HG03103 (cell line): ENCODE measurements around the gene SORCS3.

ENCODE experiments used
- ATAC-seq: cut with Tn5 transposase; IDR thresholded peaks from one replicate; pipeline ENCODE4 v1.9.1; 2021; ENCODE audit warnings: low read depth; ENCODE audit not compliant: unreplicated experiment

Gene SORCS3

GRCh38 chr10:104822088-104822487 lies 181.0 kb downstream of the SORCS3 start:
- no peak for ATAC-seq

DNA sequence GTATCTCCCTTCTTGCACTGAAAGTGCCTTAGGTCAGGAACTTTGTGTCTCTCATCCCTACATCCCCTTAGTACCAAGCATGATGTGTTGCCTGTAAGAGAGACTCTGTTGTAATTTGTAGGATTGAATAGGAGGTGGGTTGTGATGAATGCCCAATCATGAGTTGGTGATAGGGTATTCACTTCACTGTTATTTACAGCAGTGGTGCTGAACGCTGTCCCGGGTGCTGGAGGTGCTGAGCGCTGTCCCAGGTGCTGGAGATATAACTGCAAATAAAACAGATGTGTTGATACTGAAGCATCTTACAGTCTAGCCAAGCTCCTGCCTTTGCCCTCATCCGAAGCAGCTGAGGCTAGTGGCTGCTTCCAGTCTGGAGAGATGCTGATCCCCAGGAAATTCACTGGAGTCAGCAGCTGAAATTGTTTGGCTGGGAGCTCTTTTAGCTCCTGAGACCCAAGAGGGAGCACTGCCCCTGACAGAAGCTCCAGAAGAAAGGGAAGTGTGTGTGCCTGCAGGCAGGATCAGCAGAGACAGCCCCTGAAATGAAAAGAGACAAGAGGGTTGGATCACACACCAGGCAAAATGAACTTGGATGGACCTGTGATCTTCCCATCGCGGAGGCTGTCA lies 183.4 kb downstream of the SORCS3 start:
- ATAC-seq = no peak

DNA sequence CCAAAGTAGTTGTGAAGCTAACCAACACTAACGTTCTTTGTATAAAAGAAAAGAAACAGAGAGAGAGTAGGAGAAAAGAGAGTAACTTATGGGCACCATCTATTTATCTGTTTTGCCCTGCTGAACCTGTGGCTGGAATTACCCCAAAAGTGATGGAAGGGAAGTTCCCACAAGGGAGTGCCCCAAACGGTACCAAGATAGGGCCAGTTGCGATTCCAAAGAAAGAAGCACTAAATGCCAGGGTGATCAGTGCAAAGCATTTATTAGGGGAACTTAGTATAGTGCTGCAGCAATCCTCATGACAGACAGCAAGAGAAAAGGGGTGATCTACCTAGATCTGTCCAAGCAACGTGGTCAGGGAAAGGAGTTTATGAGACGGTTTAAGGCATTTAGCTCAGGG lies 190.2 kb downstream of the SORCS3 start:
- no peak for ATAC-seq

GRCh38 chr10:104834580-104834979 lies 193.5 kb downstream of the SORCS3 start:
- ATAC-seq = no peak

DNA sequence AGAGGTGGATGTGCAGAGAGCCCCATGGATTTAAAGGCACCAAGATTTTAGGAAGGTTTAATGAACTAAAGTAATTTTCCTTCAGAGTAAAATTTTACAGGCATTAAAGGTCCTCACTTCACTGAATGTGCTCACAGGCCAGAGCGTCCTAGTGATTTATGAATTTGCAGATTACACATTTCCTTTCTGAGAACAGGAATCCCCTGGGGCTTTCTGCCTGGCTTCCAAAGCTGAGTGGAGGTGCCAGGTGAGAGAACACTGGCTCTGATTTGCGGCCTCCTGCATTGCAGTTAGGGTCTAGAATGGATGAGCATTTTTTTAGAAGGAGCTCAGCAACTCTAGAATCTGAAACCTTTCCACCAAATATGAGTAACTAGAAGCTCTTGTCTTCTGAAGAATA lies 194.3 kb downstream of the SORCS3 start:
- ATAC-seq = no peak

DNA sequence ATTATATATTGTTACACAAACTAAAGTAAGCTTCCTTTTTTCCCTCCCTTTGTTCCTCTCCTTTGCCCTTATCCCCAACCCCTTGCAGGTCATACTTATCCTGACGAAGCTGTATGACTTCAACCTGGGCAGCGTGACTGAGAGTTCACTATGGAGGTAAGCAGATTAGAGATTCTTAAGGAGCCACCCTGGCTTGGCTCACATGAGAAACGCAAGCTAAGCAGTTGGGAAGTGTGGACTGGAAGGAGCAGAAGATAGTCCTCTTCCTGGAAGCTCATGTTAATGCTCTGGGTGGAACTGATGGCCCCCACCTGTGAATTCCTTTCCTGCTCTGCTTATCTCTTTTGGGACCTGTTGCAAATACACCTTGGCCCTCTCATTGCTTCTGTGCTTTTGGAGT lies 201.6 kb downstream of the SORCS3 start:
- ATAC-seq = no peak

DNA sequence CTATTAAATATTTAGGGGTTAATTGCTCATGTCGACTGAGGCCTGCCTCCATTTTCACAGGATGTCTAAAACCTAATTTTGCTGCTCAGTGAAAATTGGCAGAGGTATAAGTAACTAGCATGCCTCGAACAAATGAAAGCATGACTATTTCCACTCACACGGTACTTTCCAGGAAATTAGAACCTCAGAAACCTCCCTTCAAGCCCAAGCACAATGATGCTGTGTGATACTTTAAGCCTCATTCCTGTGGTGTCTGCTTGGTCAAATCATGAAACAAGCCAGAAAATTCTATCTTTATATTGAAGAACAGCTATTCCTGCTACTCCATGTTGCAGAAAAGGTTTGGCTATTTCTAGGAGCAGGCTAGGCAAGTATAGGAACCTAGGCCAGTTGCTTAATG lies 203.0 kb downstream of the SORCS3 start:
- ATAC-seq = no peak

DNA sequence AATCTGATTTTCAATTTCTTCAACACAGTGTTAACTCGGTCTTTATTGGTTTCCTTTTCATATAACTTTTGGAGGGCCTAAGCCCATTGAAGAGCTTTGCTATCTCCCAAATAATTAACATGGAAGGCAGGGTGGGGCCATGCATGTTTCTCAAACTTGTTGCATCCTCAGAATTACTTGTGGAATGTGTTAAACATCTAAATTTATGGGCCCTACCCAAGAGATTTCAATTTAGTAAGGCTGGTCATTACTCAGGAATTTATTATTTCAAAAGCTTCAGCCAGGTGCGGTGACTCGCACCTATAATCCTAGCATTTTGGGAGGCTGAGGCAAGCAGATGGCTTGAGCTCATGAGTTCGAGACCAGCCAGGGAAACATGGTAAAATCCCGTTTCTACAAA lies 208.9 kb downstream of the SORCS3 start:
- no peak for ATAC-seq

DNA sequence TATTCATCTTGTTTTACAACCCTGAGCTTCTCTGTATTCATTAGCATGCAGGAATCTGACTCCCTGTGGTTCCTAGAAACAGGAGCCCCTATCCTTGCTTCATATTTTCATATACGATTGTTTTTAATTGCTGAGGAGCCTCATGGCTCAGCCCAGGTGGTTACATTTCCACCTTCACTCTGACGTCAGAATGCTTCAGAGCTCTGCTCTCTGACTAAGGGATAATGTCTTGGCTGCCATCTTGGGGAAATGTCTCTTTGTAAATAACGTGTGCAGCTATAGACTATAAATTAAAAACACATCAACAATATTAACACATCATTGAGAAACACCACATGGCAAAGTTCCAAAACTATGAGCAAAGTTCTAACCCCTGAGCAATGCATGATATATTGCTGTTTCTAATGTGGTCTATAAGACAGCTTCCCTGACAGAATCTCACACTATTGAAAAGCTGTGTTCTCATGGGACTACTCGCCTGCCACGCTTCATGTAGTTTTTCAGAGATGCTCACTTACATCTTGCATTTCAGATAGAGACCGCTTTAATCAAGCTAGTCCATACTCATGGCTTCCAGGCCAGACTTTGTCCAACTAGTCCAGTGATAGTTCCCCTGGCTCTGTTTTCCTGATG lies 227.0 kb downstream of the SORCS3 start:
- no peak for ATAC-seq

- no peak for ATAC-seq
These were observed 231.6 kb downstream of the SORCS3 start for GRCh38 chr10:104872691-104873090.

DNA sequence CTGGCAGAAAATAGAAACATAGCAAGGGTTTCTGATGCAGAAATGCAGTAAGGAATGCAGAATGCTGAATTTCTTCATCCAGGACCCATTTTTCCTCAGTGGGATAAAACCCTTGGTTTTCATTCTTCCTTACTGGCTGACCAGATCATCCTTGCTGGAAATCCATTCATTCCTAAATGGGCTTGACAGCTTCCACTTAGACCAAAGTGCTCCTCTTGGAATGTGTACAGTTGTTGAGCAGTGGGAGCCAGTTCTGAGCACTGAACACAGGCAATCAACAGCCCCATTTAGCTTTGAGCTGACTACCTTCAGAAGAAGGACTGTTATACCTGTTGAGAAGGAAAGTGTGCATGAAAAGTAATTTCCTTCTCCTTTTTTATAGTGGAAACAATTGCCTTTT lies 232.1 kb downstream of the SORCS3 start:
- ATAC-seq = no peak

DNA sequence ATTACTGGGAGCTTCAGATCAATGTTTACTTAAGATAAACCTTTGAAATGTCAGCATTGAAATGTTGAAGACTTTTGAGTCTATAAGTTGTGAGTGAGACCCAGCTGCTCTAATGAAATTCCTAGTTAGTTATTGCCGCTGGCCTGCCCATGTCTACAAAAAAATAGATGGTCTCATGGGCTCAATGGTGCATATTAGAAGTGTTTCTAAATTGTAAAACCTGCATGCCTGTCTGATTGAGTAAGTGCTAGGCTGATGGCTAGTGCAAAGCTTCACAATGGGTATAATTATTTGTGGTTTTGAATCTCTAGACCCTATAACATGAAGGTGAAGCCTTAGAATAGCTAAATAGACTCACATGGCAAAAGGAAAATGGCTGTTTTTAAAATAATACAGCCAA lies 234.5 kb downstream of the SORCS3 start:
- ATAC-seq = no peak

GRCh38 chr10:104880624-104881398 lies 239.7 kb downstream of the SORCS3 start:
- ATAC-seq = no peak

- no peak for ATAC-seq
These were observed 240.7 kb downstream of the SORCS3 start for GRCh38 chr10:104881740-104882139.

- ATAC-seq = no peak
These were observed 252.0 kb downstream of the SORCS3 start for GRCh38 chr10:104892879-104893617.

GRCh38 chr10:104893701-104894100 lies 252.6 kb downstream of the SORCS3 start:
- ATAC-seq = no peak

- no peak for ATAC-seq
These were observed 253.6 kb downstream of the SORCS3 start for GRCh38 chr10:104894681-104895080.

GRCh38 chr10:104895541-104895940 lies 254.5 kb downstream of the SORCS3 start:
- no peak for ATAC-seq

- ATAC-seq = no peak
These were observed 254.9 kb downstream of the SORCS3 start for GRCh38 chr10:104895981-104896380.

DNA sequence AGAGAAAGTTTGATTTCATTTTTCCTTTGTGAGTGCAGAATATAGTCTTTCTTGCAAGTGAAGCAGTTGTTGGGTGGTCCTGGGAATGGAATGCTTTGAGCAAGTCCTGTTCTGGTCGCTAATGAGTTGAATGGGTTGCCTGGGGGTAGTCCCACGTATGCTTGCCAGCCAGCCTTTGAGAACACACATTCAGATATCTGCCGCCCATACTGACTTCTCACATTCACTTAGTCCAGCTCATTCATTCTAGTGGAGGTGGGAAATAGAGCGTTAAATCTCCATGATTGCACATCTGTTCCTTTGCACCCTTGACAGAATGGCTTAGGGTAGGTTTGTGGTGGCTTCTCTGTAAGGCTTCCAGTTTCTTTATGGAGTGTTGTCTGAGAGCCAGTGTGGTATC lies 256.6 kb downstream of the SORCS3 start:
- ATAC-seq = no peak

DNA sequence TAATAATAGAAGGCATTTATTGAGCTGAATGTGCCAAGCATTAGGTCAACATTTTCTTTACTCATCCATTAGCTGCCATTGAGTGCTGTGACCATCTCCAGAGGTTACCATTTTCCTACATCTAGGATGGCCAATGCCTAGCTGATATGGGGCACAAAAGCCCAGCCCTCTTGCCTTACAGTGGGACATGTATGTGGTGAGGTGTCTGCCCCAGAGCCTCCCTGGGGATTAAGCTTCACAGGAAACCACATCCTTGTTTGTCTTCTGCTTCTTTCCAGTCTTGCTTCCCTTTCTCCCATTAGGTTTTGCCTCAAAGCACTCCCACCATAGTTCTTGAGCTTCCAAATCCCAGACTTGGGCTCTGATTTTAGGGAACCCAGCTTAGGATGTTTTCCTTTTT lies 258.7 kb downstream of the SORCS3 start:
- ATAC-seq = no peak
